ENCODE data around the gene CCDC149. TPM values are rescaled to one million over a fixed set of nuclear protein-coding genes. Genes with fewer than 3 reads are reported as not detected.

CCDC149 gene
- total RNA-seq, 2 experiments from 2014 or later, result not detected

DNA sequence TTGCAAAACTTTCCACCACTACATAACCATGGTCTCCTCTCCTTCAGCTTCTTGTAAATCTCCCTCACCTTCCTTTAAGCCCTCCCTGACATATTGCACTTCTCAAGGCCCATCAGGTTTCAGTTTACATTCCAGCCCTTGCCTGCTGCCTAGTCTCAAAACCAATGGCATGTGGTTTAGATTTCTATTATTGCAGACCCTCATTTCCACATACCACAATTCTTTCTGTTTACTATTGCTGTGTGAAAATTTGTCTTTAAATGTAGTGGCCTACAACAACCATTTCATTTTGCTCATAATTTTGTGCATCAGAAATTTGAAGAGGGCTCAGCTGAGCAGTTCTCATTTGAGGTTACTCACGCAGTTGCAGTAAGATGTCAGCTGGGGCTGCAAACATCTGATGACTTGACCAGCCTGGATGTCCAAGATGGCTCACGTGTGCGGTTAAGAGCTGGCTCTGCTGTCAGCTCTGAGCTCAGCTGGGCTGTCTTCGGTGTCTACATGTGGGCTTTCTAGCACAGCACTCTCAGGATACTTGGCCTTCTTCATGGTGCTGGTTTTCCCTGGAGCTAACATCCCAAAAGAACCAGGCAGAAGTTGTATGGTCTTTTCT, 147.4 kb downstream of the CCDC149 start:
- Histone ChIP-seq H3K9me2 (ENCODE audit: insufficient read depth, low read length) (no peaks in the 10 kb centered on the region), H3K79me2 (ENCODE audit: insufficient read depth, low read depth, low read length) (no peaks in the 10 kb centered on the region), H3K4me2 (ENCODE audit: low read length) (no peak overlapping the region), H3K9me3 (ENCODE audit: low read length) (no peaks in the 10 kb centered on the region), H3K27ac (ENCODE audit: low read depth, low read length, poor library complexity, severe bottlenecking) (no peak overlapping the region), H3K36me3 (ENCODE audit: insufficient read depth, low read length) (no peaks in the 10 kb centered on the region), H4K20me1 (ENCODE audit: insufficient read depth, low read length) (no peaks in the 10 kb centered on the region), H3K4me3 (ENCODE audit: low read depth, low read length, poor library complexity, severe bottlenecking) (no peak overlapping the region), H2AFZ (ENCODE audit: low read length) (no peak overlapping the region), H3K4me1 (ENCODE audit: insufficient read depth, low read length, poor library complexity, severe bottlenecking) (no peaks in the 10 kb centered on the region)
- DNase-seq (ENCODE audit: low spot score), result no peak
- no peak for TF ChIP-seq EZH2phosphoT487 (IDR thresholded peaks at IDR 0.05; ENCODE audit: borderline replicate concordance, low read depth, low read length)
- TF ChIP-seq, protein P1, sequence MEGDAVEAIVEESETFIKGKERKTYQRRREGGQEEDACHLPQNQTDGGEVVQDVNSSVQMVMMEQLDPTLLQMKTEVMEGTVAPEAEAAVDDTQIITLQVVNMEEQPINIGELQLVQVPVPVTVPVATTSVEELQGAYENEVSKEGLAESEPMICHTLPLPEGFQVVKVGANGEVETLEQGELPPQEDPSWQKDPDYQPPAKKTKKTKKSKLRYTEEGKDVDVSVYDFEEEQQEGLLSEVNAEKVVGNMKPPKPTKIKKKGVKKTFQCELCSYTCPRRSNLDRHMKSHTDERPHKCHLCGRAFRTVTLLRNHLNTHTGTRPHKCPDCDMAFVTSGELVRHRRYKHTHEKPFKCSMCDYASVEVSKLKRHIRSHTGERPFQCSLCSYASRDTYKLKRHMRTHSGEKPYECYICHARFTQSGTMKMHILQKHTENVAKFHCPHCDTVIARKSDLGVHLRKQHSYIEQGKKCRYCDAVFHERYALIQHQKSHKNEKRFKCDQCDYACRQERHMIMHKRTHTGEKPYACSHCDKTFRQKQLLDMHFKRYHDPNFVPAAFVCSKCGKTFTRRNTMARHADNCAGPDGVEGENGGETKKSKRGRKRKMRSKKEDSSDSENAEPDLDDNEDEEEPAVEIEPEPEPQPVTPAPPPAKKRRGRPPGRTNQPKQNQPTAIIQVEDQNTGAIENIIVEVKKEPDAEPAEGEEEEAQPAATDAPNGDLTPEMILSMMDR (conservative IDR thresholded peaks at IDR 0.05; ENCODE audit: low read length), result no peak
- BruUV-seq (replicated peaks), result no TSS peak
- POLR2A ChIA-PET, result no interaction called here
- intact Hi-C loops (cut with micrococcal nuclease; ENCODE audit: unreplicated experiment), result no loop called here
- CTCF ChIA-PET (ENCODE audit: unreplicated experiment), result no interaction called here

DNA sequence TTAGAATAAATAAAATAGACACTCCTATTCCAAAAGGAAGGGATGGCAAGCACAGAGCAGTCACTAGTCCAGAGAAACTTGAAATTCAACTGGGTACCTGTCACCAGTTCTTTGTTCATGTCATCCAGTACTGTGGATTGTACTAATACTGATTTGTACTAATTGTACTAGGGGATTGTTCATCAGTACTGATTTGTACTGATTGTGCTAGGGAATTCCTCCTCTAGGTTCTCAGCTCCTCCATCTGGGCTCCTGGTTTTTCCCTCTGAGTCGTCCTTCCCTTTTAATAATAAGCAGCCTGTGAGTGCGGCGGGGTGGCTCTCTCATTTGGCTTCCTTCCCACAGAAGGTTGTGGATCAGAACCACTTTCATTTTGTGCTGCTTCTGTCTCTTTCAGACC, 148.5 kb downstream of the CCDC149 start:
- POLR2A ChIA-PET, result interaction anchor here (0.6 kb wide), 1 partner anchor 804 kb away, joined by 6 read pairs; no protein-coding TSS in a partner anchor
- H3K27ac ChIP-seq (ENCODE audit: low read depth, low read length, poor library complexity, severe bottlenecking), result no peak overlapping the region
- intact Hi-C loops (cut with micrococcal nuclease; ENCODE audit: unreplicated experiment), result no loop called here
- CTCF ChIA-PET (ENCODE audit: unreplicated experiment), result no interaction called here
- no peak overlapping the region for H2AFZ ChIP-seq (ENCODE audit: low read length)
- no peaks in the 10 kb centered on the region for H3K79me2 ChIP-seq (ENCODE audit: insufficient read depth, low read depth, low read length)
- no TSS peak for BruUV-seq (replicated peaks)
- TF ChIP-seq EZH2phosphoT487 (IDR thresholded peaks at IDR 0.05; ENCODE audit: borderline replicate concordance, low read depth, low read length), result no peak
- TF ChIP-seq, protein P1 (conservative IDR thresholded peaks at IDR 0.05; ENCODE audit: low read length), result no peak
- no peak overlapping the region for H3K4me3 ChIP-seq (ENCODE audit: low read depth, low read length, poor library complexity, severe bottlenecking)
- H3K4me1 ChIP-seq (ENCODE audit: insufficient read depth, low read length, poor library complexity, severe bottlenecking), result no peaks in the 10 kb centered on the region
- no peaks in the 10 kb centered on the region for H3K9me2 ChIP-seq (ENCODE audit: insufficient read depth, low read length)
- H3K4me2 ChIP-seq (ENCODE audit: low read length), result no peak overlapping the region
- H3K36me3 ChIP-seq (ENCODE audit: insufficient read depth, low read length), result no peaks in the 10 kb centered on the region
- H4K20me1 ChIP-seq (ENCODE audit: insufficient read depth, low read length), result no peaks in the 10 kb centered on the region
- no peaks in the 10 kb centered on the region for H3K9me3 ChIP-seq (ENCODE audit: low read length)
- no peak for DNase-seq (ENCODE audit: low spot score)

DNA sequence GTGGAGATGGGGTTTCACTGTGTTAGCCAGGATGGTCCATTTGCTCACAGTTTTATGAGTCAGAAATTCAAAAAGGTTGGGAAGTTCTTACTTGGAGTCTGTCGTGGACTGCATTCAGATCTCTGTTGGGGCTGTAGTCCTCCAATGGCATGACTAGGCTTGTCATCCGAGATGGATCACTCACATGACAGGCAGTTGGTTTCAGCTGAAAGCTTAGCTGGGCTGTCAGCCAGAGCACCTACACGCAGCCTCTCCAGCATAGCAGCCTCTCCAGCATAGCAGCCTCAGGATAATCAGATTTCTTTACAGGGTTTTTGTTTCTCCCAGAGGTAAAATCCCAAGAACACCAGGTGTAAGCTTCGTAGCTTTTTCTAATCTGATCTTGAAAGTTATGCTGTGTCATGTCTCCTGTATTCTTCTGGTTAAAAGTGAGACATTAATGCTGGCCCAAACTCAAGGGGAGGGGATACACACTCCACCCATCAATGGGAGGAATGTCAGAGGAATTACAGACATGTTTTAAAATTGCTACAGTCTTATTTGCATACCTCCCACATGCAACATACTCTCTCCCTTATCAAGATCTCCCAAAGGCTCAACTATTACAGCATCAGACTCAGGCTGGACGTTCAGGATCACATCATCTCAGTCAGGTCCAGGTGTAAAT, 149.1 kb downstream of the CCDC149 start:
- Histone ChIP-seq H3K4me3 (ENCODE audit: low read depth, low read length, poor library complexity, severe bottlenecking) (no peak overlapping the region), H3K9me3 (ENCODE audit: low read length) (no peaks in the 10 kb centered on the region), H2AFZ (ENCODE audit: low read length) (no peak overlapping the region), H3K36me3 (ENCODE audit: insufficient read depth, low read length) (no peaks in the 10 kb centered on the region), H3K9me2 (ENCODE audit: insufficient read depth, low read length) (no peaks in the 10 kb centered on the region), H3K4me2 (ENCODE audit: low read length) (no peak overlapping the region), H4K20me1 (ENCODE audit: insufficient read depth, low read length) (no peaks in the 10 kb centered on the region), H3K79me2 (ENCODE audit: insufficient read depth, low read depth, low read length) (no peaks in the 10 kb centered on the region), H3K4me1 (ENCODE audit: insufficient read depth, low read length, poor library complexity, severe bottlenecking) (no peaks in the 10 kb centered on the region), H3K27ac (ENCODE audit: low read depth, low read length, poor library complexity, severe bottlenecking) (no peak overlapping the region)
- DNase-seq (ENCODE audit: low spot score), result no peak
- no TSS peak for BruUV-seq (replicated peaks)
- ChIA-PET POLR2A (no interaction called here), CTCF (ENCODE audit: unreplicated experiment) (no interaction called here)
- no peak for TF ChIP-seq EZH2phosphoT487 (IDR thresholded peaks at IDR 0.05; ENCODE audit: borderline replicate concordance, low read depth, low read length)
- TF ChIP-seq, protein P1 (conservative IDR thresholded peaks at IDR 0.05; ENCODE audit: low read length), result no peak
- intact Hi-C loops (cut with micrococcal nuclease; ENCODE audit: unreplicated experiment), result no loop called here
